Right ventricle myocardium inferior (tissue), 1 donor: ENCODE results near the gene HTR5A. TPM values are rescaled to one million over a fixed set of nuclear protein-coding genes. Genes with fewer than 3 reads are reported as not detected.
"Not testable (repeated sequence)": the region's sequence is repeated elsewhere in the genome, so short reads cannot be mapped to it uniquely, and the experiment has no call there.

ENCODE experiments used
- ATAC-seq: fragments of 200-7000 bp; cut with Tn5 transposase; one replicate; pipeline ENCODE4 v1.9.1; 2020; ENCODE audit warnings: mild to moderate bottlenecking, moderate library complexity
- DNase-seq: peaks from one replicate; pipeline ENCODE4 v3.0.0; 2021; ENCODE audit errors: missing footprints
- intact Hi-C: fragments of 100-400 bp; cut with DNase I; formaldehyde crosslinking; loops from one replicate; pipeline ENCODE4 v1.11.0; 2022
- long read RNA-seq: library from polyadenylated mRNA; unstranded; transcript quantifications from one replicate; pipeline ENCODE4 v2.0.0, GENCODE V29; 2021
- total RNA-seq: library from RNA; stranded (reverse); fragmentation: NEBNext Ultra II Directional; extraction: Animal tissue kit (Norgen Biotek cat#: 25700); gene quantifications from one replicate; pipeline ENCODE4 v1.2.1, GENCODE V29; 2021
- donor health status: DM: no; HTN: yes; CAD: no; lungs with severe emphysema.

The HTR5A gene
- not detected for total RNA-seq
- long read RNA-seq = 0 reads

GRCh38 chr7:155069992-155070751 is at the start of gene HTR5A:
Gene HTR5A (plus strand): TSS chr7:155070324. CDS start chr7:155070900, 576 bp downstream.
- intact Hi-C loops = no loop called here
- ATAC-seq (peak; percentile 92), DNase-seq (peak; percentile 84)

GRCh38 chr7:155020996-155021395 is 49.1 kb upstream of the HTR5A start:
- ATAC-seq = no peak
- intact Hi-C loops = no loop called here

GRCh38 chr7:155021699-155022145 is 48.4 kb upstream of the HTR5A start:
- ATAC-seq (no peak), DNase-seq (no peak)
- intact Hi-C loops = no loop called here

More at GRCh38 chr7:155020996-155021395, 49.1 kb upstream of the HTR5A start:
- DNase-seq = no peak

GRCh38 chr7:155027879-155028278 is 42.2 kb upstream of the HTR5A start:
- intact Hi-C loops = no loop called here
- DNase-seq (no peak), ATAC-seq (no peak)

DNA sequence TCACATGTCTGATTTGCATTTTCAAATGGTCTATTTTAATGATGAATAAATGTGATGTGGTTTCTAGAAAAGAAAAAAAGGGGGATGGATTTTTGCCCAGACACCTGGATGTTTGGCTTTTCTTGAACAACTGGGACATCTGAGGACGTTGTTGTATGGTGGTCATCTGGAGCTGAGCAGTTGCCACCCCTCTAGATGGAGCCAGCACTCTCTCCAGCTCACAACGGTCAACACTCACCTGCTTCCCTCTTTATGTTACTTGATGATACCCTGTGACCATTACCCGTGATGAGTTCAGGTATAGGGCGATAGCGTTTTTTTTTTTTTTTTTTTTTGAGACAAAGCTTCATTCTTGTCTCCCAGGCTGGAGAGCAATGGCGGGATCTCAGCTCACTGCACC is 37.1 kb upstream of the HTR5A start:
- no peak for DNase-seq
- no peak for ATAC-seq
- intact Hi-C loops = no loop called here

GRCh38 chr7:155034495-155034894 is 35.6 kb upstream of the HTR5A start:
- intact Hi-C loops, ATAC-seq, DNase-seq: not testable (repeated sequence)

- DNase-seq (no peak), ATAC-seq (no peak)
- intact Hi-C loops = no loop called here
Measured at GRCh38 chr7:155038335-155038734, 31.8 kb upstream of the HTR5A start.

- intact Hi-C loops = no loop called here
- ATAC-seq (no peak), DNase-seq (no peak)
Measured at GRCh38 chr7:155043756-155044155, 26.4 kb upstream of the HTR5A start.

- ATAC-seq (no peak), DNase-seq (no peak)
- intact Hi-C loops = no loop called here
Measured at GRCh38 chr7:155048006-155048405, 22.1 kb upstream of the HTR5A start.

DNA sequence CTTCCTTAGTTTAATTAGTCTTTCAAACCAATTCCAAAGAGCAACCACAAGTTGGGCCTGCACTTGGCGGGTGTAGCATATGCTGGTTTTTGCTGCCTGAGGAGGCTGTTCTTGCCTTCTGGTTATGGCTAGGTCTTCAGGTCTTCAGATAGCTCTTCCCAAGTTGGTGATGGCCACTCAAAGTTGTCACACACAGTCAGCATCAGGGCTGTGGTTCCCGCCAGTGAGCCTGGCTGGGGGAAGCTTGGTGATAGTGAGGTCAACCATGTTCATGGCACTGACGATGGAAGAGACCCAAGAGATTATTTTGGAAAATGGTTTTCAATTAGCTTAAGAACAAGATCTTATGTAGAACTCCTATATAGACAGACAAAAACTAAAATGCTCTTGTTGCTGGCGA is 18.8 kb upstream of the HTR5A start:
- DNase-seq (no peak), ATAC-seq (no peak)
- intact Hi-C loops = no loop called here

DNA sequence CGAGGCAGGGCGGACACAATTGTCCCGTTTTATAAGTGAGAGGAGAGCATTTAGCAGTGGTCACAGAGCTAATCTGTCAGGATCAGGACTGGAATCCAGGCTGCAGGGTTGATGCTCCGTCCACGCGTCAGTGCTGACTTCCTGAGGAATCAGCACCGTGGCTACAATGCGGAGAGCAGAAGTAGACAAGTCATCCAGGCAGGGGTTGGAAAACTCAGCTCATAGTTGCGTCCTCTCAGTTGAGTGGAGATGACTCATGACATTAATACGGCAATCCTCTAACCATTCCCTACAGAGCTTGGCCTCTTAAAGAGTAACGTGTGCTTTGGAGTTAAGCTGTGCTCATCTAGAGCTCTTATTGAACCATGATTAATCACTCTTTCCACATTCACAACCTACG is 17.1 kb upstream of the HTR5A start:
- ATAC-seq (no peak), DNase-seq (no peak)
- intact Hi-C loops = no loop called here

DNA sequence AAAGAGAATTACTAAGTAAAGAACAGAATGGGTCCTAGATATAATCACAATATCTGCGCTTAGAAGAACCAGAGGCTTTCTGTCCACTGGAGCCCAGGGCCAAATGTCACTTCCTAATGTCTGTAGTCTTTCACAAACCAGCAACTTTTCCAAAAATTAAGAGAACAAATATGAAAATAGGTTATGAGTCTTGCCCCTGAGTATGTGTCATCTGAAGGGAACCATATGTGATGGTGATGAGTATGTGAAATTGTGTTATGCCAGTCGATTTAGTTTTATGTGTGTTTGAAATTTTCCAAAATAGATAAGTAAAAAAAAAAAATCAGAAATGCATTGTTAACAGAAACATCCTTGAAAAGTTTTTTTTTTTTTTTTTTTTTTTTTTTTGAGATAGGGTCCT is 15.4 kb upstream of the HTR5A start:
- DNase-seq = no peak
- no peak for ATAC-seq
- intact Hi-C loops = no loop called here

DNA sequence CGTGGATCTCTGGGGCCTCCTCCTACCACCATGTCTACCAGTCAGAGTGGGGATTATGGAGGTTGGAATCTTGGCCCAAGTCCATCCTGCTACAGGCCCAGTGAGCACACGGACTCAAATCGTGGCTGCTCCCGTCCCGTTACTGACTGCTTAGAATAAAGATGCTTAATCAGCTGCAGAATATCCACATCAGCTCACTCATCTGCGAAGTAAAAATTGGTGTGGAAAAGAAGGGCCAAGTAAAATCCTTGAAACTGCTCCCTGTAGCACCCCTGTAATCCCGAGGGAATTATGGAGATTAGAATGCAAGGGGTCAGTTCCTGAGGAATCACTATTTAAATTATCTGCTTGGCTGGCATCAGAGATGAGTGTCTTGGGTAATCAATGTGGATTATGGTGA is 13.0 kb upstream of the HTR5A start:
- DNase-seq (no peak), ATAC-seq (no peak)
- intact Hi-C loops = no loop called here

DNA sequence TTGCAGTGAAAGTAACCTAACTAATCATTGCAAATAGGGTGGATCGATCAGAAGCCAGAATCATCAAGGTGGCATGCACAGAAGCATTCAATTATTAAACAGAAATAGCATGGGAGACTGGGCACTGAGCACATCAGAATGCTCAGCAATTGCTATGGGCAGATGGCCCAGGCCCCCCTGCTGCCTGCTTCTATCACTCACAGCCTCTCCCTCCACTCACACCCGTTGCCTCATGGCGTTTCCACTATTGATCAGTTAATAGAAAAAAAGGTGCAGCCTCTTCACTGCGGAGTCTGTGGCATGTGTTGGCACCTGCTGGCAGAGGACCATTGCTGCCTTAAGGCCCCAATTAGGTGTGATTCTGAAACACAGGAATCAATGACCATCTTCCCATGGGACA is 11.2 kb upstream of the HTR5A start:
- intact Hi-C loops = no loop called here
- ATAC-seq = no peak

DNA sequence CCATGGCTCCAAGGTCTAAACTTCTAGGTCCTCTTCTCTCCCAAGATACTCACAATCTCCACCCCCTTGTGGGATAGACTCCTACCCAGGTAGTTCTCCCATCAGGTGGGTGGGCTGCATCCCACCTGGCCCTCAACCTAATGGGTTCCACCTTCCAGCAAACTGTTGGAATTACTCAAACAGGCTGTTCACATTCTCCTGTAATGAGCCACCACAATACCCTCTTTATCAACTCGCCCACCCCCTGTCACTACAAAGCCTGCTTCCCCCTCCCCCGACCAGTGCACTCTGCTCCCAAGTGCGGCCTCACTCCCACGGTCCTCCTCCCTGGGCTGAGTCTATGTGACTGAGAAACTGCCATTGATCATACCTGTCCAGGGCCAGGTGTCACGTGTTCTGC is 10.4 kb upstream of the HTR5A start:
- intact Hi-C loops = no loop called here
- ATAC-seq = no peak

More for the DNA sequence above, 11.2 kb upstream of the HTR5A start:
- no peak for DNase-seq

GRCh38 chr7:155062411-155062810 is 7.7 kb upstream of the HTR5A start:
- ATAC-seq = no peak
- no peak for DNase-seq
- intact Hi-C loops = no loop called here

More for the DNA sequence above, 10.4 kb upstream of the HTR5A start:
- no peak for DNase-seq

DNA sequence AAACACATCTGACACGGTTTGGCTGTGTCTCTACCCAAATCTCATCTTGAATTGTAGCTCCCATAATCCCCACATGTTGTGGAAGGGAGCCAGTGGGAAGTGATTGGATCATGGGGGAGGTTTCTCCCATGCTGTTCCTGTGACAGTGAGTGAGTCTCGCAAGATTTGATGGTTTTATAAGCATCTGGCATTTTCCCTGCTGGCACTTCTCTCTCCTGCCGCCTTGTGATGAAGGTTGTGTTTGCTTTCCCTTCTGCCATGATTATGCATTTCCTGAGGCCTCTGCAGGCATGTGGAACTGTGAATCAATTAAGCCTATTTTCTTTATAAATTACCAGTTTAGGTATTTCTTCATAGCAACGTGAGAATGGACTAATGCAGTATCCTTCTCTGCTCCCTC is 5.9 kb upstream of the HTR5A start:
- intact Hi-C loops = no loop called here
- DNase-seq = no peak
- ATAC-seq = no peak

DNA sequence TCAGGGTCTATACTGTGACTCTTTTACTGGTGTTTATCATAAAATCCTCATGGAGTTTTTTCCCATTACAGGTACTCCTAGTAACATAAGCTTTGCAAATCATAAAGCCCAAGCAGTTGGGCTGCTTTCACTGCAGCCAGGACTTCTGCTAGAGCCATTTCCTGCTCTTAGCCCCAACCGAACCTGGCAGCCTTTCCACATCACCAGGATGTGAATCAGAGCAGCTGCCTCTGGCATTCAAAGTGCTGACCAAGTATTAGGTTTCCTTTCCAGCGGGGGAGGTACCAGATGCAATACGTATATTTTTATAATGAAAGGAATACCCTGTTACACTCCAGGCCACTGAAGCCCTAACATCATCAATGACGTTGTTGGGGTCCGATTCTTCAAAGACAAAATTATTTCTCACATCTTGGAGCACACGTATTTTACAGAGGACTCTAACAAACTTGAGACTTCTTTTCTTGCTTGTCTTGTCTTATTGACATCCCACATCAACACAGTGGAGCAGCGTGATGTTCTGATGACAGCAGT is 3.6 kb upstream of the HTR5A start:
- no peak for DNase-seq
- ATAC-seq = no peak
- intact Hi-C loops = no loop called here

- intact Hi-C loops = no loop called here
- ATAC-seq = no peak
- no peak for DNase-seq
Measured at GRCh38 chr7:155071121-155071651, 1.1 kb downstream of the HTR5A start.

GRCh38 chr7:155071916-155072571 is 1.9 kb downstream of the HTR5A start:
- intact Hi-C loops = no loop called here
- ATAC-seq (no peak), DNase-seq (no peak)
